NCI-H2081 (cell line): ENCODE measurements around the gene CCDC9.

Experiments used
- DNase-seq, 2 experiments: peaks; one replicate each; lab custom pipeline; 2025; lab: John Stamatoyannopoulos, UW

The CCDC9 gene

DNA sequence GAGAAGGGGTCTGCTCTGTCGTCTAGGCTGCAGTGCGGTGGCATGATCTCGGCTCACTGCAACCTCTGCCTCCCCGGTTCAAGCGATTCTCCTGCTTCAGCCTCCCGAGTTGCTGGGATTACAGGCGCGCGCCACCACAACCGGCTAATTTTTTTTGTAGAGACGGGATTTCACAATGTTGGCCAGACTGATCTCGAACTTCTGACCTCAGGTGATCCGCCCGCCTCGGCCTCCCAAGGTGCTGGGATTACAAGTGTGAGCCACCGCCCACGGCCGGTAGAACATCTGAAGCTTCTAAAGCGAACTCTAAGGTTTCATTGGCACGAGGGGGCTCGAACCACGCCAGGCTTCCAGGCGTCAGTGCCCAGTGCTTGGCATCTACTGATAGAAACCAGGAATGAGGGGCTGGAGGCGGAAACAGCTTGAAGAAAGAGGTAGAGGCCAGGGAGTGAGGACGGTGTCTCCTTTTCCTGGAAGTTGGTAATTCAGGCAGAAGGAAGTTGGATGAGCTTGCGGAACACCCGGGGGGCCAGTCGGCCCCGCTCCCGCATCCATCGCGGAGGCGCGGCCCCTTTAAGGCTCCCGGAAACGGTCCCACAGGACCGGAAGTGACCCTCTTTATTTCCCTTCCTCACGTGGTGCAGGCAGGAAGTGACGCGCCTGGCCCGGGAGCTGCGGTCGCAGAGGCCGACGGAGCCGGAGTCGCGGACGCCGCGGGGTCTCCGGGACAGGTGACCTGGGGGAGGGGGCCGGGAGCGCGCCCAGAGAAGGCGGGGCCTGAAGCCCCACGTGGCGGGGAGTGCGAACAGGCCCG, at the start of gene CCDC9:
Gene CCDC9, plus strand, starts transcription at position 647 of the 814 bp plus-strand sequence. CDS start 1,876 bp downstream, outside the sequence.
- peak; percentile 96 to 98 for DNase-seq

DNA sequence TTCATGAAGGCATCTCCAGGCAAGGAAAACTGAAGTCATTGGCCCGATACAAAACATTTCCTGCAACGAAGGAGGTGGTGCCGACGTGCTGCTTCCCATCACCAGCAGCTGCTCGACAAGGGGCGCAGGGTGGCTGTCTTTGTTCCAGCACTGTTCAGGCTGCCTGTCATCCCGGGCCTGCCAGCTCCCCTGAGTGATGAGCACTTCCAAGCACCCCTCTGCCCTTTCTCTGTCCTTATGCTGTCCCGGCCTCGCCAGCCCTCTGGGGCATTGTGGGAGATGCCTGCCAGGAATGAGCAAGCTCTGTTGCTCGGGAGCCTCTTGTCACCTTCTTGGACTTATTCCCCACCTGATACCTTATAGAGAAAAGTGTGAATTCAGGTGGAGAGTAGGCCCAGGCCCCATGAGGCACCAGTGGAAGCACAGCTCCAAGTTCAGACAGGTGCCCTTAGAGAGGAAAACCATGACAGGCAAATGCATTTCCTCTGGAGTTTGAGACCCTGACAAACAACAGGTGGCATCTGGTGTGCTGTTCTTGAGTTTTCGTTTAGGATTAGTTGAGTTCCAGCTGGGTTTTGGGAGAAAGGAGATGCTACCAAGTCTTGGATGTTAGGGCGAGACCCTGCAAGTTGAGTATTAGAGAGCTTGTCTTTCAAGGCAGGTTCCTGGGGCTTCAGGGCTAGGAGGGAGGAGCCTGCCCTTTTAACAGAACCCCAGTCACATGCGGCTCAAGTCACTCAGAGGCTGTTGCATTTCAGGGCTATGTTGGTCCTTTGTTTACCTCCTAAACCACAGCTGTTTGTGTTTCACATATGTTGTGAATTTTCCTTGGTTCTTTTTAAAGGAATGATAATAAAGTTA, 46.8 kb upstream of the CCDC9 start:
- no peak for DNase-seq

DNA sequence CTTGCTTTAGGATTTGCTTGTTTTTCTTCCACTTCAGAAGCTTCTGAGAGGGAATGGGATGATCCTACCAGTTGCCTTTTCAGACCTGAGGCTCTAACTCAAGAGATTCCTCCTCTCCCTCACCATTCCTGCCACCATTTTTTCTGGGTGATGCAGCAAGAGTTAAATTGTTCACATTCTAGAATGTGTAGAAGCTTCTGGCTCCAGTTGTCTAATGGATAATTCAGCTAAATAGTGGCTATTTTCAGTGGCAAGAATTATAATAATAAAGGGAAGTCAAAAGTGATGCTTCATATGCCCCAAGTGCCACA, 46.2 kb upstream of the CCDC9 start:
- DNase-seq, result no peak

DNA sequence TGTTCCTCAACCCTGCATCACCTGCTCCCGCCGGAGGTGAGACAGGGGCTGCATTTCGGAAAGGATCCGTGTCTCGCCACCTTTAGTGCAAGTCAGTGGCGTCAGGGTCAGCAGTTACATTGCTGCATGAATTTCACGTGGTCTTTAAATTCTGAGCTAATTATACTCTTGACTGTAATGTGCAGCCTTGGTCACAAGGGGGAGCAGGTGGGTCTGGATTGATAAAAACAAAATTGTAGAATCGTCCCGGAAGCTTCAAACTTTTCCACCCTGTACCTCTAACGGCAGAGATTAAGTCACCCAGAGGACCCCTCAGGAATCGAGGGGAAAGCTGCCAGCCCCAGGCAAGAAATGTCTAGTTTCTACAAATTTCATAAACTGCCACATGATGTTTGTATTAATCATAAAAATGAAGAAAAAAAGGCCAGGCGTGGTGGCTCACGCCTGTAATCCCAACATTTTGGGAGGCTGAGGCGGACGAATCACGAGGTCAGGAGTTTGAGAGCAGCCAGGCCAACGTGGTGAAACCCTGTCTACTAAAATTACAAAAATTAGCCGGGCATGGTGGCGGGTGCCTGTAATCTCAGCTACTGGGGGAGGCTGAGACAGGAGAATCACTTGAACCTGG, 45.5 kb upstream of the CCDC9 start:
- DNase-seq, result peak; percentile 71 to 75

DNA sequence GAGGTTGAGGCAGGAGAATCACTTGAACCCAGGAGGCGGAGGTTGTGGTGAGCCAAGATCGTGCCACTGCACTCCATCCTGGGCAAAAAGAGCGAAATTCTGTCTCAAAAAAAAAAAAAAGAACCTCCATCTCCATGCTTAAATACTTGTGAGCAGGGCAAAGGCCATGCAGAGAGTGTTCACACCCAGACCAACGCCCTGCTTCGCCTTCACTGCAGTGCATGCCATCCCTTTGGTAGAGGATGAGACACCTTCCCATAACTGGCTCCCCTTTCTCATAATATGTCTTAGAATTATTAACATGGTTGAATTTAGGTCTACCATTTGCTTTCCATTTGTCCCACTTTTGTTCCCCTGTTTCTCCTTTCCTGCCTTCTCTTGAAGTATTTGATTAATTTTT, 40.7 kb upstream of the CCDC9 start:
- no peak for DNase-seq

DNA sequence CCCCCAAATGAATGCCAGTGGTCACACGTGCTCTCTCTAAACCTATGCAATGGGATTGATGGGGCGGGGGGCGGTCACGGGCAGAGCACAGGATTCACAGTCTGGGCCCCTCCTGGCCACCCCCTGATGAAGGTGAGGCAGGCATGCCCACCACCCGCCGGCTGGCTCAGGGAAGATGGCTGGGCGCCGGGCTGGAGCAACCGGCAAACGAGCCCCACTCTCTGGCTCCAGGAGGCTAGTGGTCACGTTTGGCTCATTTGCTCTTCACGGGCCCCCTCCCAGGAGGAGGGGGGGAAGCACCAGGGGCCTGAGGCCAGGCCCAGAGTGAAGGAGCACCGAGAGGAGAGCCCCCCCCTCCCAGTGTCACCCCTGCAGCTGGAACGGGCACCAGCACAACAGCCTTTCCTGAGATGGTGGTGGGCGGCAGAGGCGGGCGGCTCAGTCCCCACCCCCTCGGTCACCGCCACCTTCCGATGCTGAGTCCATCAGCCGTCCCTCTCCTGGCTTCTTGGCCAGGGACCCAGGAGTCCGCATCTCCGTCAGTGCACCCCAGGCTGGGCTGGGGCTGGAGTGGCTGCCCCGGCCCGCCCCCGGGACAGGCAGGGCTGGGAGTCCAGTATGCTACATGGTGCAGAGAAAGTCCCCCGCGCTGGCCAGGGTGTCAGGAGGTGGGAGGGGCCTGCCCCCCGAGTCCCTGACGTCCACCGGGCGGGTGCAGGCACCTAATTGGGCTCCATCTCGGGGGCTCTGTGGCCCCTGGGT, 35.1 kb upstream of the CCDC9 start:
- no peak for DNase-seq

DNA sequence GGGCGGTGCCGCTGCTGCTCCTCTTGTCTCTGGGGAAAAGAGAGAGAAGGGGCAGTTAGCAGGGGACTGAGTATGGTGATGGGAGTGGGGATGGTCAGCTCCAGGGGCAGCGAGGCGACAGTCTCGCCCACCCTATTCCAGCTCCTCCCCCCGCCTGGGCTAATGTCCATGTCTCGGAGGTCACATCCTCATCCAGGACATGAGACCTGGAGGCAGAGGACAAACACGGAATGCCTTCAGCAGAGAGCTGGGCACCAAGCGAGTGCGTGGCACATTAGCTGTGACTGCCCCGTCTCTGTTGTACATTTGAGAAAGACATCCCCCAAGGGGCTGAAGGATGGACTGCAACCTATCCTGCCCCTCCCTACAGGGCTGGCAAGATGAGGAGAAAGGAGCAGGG, 34.4 kb upstream of the CCDC9 start:
- no peak for DNase-seq

DNA sequence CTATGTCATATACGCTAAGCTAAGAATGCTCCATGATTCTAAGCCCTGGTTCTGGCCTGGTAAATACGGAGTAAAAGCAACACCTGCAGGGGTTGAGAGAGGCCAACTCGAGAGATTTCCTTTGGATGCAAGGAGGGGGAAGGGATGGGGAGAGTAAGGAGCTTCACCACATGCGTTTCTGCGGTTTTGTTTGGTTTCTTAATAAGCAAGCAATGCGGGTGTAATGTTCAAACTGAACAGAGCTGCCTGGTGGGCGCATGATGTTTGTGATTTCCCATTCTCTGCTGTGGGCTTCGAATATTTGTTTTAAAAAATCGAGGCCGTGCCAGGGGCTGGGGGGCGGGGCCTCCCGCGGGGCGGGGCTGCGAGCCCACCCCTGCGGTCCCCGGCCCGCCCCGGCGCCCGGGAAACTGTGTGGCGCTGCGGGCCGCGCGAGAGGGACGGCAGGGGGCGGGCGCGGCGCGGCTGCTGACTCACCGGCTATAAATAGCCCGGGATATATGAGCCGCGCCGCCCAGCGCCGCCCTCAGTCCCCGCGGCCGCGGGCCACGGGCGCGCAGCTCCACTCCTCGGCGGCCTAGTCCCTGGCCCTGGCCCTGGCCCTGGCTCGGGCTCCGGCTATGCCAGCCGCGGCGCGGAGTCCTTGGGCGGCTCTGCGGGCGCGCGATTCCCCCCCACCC, 30.4 kb upstream of the CCDC9 start:
- peak; percentile 84 to 86 for DNase-seq

DNA sequence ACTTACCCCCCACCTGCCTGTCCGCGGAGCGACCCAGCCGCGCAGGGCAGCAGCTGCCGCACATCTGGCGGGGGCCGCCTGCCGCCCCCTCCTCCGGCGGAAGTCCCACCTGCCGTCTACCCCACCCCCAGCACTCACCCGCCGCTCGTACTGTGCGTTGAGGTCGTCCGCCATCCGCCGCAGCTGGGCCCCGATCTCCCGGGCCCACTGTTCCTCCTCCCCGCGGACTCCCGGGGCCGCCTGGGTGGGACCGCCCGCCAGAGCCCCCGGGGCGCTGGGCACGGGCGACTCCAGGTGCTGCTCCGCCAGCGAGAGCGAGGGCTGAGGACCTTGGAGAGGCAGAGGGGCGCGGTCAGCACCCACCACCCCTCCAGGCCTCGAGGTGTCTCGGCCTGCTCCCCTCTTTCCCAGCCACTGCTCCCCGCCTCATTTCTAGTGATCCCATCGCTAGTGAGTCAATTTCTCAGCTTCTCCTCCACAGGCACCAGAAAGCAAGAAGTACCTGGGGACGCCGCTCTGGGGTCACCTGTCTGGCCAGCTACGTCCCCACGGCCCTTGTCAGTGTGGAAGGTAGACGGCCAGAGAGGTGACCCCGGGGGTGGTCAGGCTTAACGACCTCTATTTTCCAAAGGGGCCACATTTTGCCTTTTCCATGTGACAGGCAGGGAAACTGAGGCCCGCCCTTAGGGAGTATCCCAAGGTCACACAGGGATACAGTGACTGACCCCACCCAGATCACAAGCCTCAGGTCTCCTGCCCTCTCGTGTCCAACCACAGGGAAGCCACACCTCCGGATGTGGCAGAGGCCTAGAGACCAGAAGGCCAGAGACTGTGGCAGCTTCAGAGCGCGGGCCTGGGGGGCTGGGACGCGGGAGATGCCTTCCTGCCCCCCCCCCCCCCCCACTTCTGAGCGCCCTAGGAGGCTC, 29.6 kb upstream of the CCDC9 start:
- DNase-seq, result peak; percentile 57 to 70

DNA sequence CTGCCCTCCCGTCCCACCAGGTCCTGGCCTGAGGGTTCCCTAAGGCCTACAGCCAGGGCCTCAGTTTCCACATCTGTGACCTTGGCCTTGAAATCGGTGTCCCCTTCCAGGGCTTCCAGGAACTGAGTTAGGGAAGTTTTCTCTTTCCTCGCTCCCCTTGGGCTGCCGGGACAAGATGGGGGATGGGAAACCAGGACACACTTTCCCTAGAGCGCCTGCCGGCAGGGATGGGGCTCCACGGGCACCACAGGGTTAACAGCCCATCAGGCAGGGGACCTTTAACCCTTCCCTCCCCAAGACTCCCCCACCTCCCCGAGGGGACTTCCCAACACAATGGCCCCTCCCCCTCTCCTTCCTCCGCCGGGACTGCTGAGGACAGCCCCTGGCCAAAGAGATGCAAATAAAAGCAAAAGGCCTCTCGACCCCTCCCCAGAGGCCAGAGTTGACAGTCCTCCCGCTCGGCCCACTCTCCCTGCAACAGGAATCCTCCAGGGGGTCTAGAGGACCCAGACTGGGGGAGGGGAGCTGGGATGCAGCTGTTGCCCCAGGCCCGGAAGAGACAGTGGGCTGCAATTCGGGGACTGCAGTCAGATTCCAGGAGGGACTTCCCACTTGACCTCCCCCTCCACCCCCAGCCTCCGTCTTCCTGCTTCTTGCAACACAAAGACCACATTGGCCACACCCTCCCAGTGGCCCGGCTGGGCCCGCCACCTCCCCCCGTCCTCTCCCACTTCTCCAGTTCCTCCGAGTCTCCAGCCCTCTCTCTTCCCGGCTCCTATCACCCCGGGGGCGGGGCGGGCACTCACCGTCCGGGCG, 28.8 kb upstream of the CCDC9 start:
- no peak for DNase-seq

DNA sequence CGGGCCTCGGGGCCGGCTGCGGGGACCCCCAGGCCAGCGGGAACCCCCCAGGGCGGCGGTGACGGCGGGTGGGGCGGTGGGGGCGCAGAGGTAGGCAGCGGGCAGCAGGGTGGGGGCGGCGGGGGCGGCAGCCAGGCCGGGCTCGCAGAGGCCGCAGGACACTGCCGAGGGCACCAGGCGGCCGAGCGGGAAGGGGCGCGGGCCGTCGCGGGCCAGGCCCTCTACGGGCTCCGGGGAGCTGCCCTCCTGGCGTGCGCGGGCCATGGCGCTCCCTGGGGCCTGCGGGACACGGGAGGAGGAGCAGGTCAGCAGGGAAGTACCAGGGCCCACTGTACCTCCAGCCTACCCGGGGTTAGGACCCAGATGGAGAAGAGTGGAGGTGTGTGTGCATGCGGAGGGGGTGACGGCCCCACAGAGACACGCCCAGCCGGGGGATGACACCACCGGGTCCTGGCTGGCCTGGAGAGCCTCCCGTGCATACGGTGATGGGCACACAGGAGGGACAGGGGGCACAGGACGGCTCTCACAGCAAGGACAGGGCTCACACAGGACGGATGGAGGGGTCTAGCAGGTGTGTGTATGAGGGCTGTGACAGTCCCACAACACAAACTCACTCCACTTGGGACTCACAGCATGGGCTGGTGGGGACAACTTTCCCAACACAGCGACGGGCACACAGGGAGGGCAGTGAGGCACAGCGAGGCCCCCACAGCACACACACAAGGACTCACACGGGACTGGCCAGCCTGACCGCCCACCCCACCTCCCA, 28.0 kb upstream of the CCDC9 start:
- DNase-seq, result no peak

DNA sequence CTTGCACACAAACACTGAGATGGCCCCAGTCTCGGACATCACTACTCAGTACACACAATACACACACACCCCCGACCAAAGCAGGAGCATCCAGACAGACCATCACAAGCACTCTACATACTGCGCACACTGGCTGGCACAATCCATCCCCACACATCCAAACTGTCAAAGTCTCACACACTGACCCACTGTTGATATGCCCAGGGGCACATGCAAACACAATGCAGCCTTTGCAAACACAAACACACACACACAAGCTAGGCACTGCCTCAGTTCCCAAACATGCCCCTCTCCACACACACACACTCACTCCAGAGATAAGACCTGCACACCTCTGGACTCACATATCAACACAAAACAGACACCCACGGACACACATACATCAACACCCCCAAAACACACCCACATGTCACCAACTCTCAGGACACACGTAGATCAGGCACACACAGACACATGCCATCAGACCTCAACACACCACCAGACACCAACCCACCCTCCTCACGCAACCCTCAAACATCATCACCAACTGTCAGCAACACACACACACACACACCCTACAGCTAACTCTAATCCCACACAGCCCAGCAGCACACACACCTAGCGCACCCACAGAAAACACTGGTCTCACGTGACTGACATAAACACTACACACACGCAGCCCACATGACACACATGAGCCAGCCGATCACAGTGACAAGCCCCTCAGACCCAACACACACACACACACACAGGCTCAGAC, 27.2 kb upstream of the CCDC9 start:
- no peak for DNase-seq

DNA sequence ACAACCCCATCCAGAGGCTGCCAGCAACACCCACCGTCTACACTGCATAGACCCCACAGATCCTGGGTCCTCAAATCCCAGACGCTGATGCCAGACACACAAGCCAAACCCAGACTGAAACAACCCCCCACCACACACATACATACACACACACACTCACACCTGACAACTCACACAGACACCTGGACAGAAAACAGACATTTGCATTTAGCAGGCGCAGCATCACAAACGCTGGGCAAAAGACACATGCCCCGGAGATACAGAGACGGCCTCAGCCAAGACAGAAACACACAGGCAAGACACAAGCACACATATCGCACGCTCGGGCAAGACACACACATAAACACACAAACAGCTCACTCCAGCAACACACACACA, 26.7 kb upstream of the CCDC9 start:
- DNase-seq, result no peak

DNA sequence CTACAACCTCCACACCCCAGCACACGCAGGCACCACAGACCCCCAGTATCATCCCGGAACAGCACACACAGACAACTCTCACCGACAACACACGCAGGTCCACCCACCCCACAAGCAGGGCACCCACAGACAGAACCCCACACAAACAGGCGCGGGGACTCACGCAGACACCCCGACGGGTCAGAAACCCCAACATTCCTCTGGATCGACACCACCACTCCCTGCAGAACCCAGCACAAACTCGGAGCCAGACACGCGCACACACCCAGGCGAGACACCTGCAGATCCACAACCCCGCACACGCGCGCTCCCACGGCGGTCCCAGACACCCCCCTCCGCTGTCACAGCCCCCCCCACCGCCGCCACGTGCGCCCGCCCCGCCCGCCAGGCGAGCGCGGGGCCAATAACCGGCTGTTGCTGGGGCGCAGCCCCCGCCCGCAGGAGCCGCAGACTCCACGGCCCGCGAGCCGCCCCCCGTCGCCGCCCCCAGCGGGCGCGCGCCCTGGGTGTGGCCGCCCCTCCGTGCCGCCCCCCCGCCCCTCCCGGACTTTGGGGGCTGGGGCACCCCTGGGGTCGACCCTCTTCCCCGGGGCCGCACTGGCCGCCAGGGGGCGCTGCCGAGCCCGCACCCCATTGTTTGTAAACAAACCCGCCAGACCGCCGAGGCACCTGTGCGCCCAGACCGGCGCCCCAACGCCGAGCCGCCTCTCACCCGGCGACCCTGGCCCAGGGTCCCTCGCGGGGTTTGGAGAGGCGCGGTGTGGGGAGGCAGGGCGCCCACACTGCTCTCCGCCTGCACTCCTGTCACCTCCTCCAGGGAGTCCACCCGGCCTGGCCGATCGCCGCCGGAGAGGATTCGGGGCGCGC, 26.0 kb upstream of the CCDC9 start:
- DNase-seq, result peak in 1 of 2 experiments; percentile 18

DNA sequence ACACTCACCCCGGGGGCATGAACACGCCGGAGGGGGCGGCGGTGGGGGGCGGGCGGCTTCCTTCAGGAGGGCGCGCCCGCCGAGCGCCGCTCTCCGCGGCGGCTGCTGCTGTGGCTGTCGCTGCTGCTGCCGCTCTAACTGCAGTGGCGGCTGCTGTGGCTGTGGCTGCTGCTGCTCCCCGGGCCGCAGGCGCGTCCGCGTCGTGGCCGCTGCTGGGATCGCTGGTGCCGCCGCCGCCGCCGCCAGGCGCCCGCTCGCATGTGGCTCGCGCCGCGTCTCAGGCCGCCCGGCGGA, 25.5 kb upstream of the CCDC9 start, which contains the start of gene BBC3:
Gene BBC3, minus strand, starts transcription at position 279 of the 294 bp plus-strand sequence. CDS start 2,768 bp downstream, outside the sequence.
- DNase-seq, result no peak

DNA sequence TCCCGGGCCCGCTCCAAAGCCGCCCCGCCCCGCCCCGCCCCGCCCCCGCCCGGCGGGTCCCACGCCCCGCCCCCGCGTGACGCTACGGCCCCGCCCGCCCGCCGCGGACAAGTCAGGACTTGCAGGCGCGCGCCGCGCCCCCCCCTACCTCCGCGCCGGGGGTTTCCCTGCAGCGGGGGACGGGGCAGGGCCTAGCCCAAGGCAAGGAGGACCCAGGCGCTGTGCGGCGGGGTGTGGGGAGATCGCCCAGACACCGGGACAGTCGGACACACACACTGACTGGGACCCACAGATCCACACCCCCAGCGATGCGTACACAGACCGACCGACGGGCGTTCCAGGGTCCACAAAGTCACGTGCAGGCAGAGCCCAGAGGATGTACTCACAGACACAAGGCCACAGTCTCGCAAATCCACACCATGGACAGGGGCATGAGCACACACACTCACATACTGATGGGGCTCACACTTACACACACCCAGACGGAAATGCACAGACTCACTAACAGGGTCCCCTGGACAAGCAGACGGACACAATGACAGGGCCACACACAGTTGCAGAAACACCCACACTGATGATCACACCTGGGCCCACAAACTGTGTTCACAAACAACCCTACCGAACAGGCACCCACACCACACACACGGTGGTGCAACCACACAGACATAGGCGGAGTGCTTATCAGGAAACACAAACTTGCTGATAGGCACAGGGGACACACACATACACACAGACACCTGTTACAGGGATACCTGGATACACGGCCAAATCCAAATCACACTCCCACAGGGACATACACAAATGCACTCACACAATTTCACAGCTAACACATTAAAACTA, 24.9 kb upstream of the CCDC9 start:
- peak; percentile 62 to 64 for DNase-seq
